Lung (tissue), 12 donors: ENCODE measurements around the gene LCLAT1. TPM values are rescaled to one million over a fixed set of nuclear protein-coding genes. Genes with fewer than 3 reads are reported as not detected.
A peak's percentile ranks its signal among the peaks of the same experiment; 100 is the strongest.

ENCODE experiments used
- ATAC-seq: fragments of 200-7000 bp; cut with Tn5 transposase; one replicate; pipeline ENCODE4 v1.9.1; 2020; ENCODE audit warnings: moderate number of reproducible peaks; ENCODE audit not compliant: insufficient read depth, low FRiP score
- DNase-seq, 3 donors: peaks; one replicate each; pipeline ENCODE4 v3.0.0-alpha.2; 2013 to 2017
- H3K27ac ChIP-seq, 2 donors: one replicate each; pipeline ENCODE4 v1.5.1; 2013; ENCODE audit warnings: mild to moderate bottlenecking in 2 of 2, moderate library complexity in 2 of 2, control low read depth in 1 of 2, inconsistent platforms in 1 of 2, low read depth in 1 of 2, low read length in 1 of 2
- H3K27me3 ChIP-seq, 3 donors: one replicate each; pipeline ENCODE4 v1.5.1; 2013; ENCODE audit warnings: low read length in 2 of 3; ENCODE audit not compliant: control insufficient read depth in 3 of 3, insufficient read depth in 3 of 3
- H3K36me3 ChIP-seq, 4 donors: one replicate each; pipeline ENCODE4 v1.5.1; 2013; ENCODE audit warnings: low read length in 4 of 4, mild to moderate bottlenecking in 1 of 4, moderate library complexity in 1 of 4; ENCODE audit not compliant: control insufficient read depth in 4 of 4, insufficient read depth in 4 of 4
- H3K4me1 ChIP-seq, 5 donors: one replicate each; pipeline ENCODE4 v1.5.1; 2013; ENCODE audit warnings: low read length in 5 of 5, mild to moderate bottlenecking in 2 of 5, moderate library complexity in 1 of 5; ENCODE audit not compliant: control insufficient read depth in 5 of 5, insufficient read depth in 5 of 5
- H3K4me3 ChIP-seq: one replicate; pipeline ENCODE4 v1.5.1; 2013; ENCODE audit warnings: mild to moderate bottlenecking, control low read depth, moderate library complexity
- H3K9ac ChIP-seq, 2 donors: one replicate each; pipeline ENCODE4 v1.5.1; 2013; ENCODE audit warnings: low read length in 2 of 2, control low read depth in 1 of 2; ENCODE audit not compliant: insufficient read depth in 1 of 2
- H3K9me3 ChIP-seq, 4 donors: one replicate each; pipeline ENCODE4 v1.5.1; 2013; ENCODE audit warnings: low read length in 3 of 4, mild to moderate bottlenecking in 1 of 4, moderate library complexity in 1 of 4; ENCODE audit not compliant: control insufficient read depth in 4 of 4, insufficient read depth in 3 of 4
- WGBS, 2 donors: extraction: QIAGEN DNeasy Blood & Tissue Kit; methylation state at CpG; one replicate each; pipeline ENCODE4 v1.1.7; 2013; 5-methylcytosine and 5-hydroxymethylcytosine counted together
- polyA plus RNA-seq, 2 donors: library from polyadenylated mRNA; stranded (reverse); fragments of 200-250 nt; gene quantifications; one replicate each; pipeline ENCODE4 v1.2.1, GENCODE V29; 2013
- total RNA-seq, 2 donors: library from RNA; depleted of rRNA in 1 of 2; stranded (reverse); fragments of >200 nt in 1 of 2; gene quantifications; one replicate each; pipeline ENCODE4 v1.2.1, GENCODE V29; 2014 to 2021
- TF ChIP-seq, protein P1 (sequence below): IDR thresholded peaks from 2 replicates; pipeline ENCODE4 v1.5.1; 2012; ENCODE audit warnings: mild to moderate bottlenecking; ENCODE audit errors: control extremely low read depth, extremely low read depth
- donor health status: control.
- donor health status: control.
- donor health status: Bipolar disorder and iron deficiency.
- donor health status: healthy.
- donor health status: DM: yes; HTN: yes; CAD: no.

LCLAT1 gene
- total and polyA plus RNA-seq, 4 donors: 2.4 to 24.2 (median 10.8) TPM

DNA sequence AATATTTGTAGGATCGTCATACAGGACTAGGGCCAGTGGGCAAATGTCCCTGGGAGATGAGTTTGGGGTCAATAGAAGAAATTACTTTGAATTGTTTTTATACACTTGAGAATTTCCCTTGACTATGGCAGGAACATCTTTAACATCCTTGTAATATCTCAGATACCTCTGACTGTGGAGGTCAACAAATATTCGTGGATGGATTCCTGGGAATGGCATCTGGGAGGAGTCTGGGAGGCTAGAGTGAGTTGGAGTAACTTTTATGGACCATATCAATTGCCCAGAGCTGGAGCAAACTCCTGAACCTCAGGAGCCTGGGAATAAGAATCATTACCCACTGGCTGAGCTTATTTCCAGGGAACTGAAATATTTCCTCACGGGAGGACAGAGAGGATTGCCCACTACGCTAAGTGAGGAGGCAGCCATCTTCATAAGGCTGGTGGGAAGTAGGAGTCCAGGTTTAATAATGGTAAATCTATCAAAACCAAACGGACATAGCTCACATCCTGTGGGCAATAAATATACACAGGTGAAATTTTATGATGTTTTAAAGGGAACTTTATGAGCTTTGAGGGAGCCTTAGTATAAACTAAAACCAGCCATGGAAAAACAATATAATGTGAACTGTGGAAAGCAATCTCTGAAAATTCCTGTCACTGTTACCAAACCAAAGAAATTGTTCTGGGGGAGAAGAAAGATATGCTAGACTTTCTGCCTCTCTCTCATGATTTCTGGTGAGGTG, 44.4 kb upstream of the LCLAT1 start:
- H3K4me3 ChIP-seq: no peak overlapping the region
- peaks cover 3 to 43% (median 8%) of the 10 kb centered on the region in 5 donors for H3K4me1 ChIP-seq
- H3K9me3 ChIP-seq: no peaks in the 10 kb centered on the region
- DNase-seq: no peak
- ATAC-seq: no peak
- H3K36me3 ChIP-seq: no peaks in the 10 kb centered on the region
- no peaks in the 10 kb centered on the region for H3K27me3 ChIP-seq
- TF ChIP-seq, protein P1, sequence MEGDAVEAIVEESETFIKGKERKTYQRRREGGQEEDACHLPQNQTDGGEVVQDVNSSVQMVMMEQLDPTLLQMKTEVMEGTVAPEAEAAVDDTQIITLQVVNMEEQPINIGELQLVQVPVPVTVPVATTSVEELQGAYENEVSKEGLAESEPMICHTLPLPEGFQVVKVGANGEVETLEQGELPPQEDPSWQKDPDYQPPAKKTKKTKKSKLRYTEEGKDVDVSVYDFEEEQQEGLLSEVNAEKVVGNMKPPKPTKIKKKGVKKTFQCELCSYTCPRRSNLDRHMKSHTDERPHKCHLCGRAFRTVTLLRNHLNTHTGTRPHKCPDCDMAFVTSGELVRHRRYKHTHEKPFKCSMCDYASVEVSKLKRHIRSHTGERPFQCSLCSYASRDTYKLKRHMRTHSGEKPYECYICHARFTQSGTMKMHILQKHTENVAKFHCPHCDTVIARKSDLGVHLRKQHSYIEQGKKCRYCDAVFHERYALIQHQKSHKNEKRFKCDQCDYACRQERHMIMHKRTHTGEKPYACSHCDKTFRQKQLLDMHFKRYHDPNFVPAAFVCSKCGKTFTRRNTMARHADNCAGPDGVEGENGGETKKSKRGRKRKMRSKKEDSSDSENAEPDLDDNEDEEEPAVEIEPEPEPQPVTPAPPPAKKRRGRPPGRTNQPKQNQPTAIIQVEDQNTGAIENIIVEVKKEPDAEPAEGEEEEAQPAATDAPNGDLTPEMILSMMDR: no peak
- WGBS, 2 donors: 75 to 82% methylated on average over 5 of the region's 5 CpGs
- H3K9ac ChIP-seq: no peak overlapping the region
- no peak overlapping the region for H3K27ac ChIP-seq

DNA sequence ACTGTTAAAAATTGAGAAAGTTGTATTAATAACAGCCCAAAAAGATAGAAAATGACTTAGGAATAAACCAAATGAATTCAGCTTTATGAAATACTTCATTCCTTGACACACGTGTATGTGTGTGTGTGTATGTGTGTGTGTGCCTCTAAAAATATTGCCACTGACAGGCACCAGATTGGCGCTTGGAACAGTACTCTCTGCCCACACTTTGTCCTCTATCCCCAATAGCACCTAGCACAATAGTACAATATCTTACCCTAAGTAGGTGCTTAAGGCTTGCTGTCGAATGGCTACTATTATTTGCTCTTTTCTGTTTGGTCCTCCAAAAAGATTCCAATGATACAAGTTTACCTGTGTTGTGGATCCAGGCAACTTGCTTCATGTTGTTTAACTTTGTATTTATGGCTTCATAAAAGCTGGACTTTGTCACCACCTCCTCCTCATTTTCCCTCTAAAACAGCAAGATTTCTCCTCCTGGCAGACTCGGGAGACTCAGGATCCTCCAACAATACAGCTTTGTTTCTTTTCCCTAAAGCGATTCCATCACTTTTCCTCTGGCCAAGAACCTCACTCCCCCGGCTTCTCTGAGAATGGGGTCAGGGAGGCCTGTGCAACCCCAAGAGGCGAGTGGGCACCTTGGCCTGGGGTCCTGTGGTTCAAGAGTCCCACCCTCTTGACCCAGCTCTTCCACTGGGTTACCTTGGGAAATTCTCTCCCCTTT, 43.3 kb upstream of the LCLAT1 start:
- no peak for ATAC-seq
- H3K27me3 ChIP-seq: no peaks in the 10 kb centered on the region
- H3K36me3 ChIP-seq: no peaks in the 10 kb centered on the region
- TF ChIP-seq, protein P1: no peak
- peaks cover 8 to 47% (median 20%) of the 10 kb centered on the region in 5 donors for H3K4me1 ChIP-seq
- no peak overlapping the region for H3K9ac ChIP-seq
- H3K4me3 ChIP-seq: no peak overlapping the region
- no peaks in the 10 kb centered on the region for H3K9me3 ChIP-seq
- DNase-seq: peak in 2 of 3 donors; percentile 45 to 70
- H3K27ac ChIP-seq: peak overlapping the region in 1 of 2 donors; percentile 5
- WGBS, 2 donors: 75 to 88% methylated on average over 7 of the region's 7 CpGs

DNA sequence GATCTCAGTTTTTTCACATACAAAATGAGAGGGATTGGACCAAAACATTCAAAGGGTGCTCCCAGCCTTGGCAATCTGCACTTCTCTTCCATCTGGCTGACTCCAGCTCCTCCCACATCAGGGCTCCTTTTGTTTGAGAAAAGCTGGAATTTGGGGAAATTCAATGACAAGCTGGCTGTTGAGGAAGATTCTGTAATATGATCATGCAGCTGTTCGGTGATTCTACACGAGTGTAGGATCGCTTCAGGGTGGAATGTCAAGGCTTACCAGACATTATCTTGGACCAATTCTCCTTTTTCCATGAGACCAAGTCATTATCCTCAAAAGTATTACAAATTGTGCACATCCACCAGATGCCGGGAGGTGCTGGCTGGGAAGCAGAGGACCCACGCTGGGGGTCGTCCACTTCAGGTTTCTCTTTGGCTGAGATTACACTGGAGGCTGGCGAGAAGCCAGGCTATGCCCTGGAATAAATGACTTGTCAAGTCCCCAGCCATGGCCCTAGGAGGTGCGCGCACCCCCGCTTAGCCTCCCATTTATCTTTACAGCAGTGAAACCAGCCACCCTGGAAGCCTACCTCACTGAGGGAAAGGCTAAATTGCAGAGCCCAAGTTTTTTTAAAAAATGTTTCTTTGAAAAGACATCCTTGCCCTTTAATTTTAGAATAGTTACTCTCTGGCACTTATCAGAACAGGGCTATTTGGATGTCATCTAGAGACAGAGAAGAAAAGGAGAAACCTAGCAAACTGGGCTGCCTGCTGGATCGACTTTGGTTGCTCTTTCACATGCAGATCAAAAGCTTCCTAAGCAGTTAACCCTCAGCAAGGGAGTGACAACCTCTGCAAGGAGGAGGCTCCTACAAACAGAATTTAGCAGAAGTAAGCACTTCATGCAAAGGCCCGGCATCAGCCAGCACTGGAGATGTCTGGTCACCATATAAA, 42.5 kb upstream of the LCLAT1 start:
- H3K27me3 ChIP-seq: no peaks in the 10 kb centered on the region
- H3K9me3 ChIP-seq: no peaks in the 10 kb centered on the region
- 68 to 79% methylated on average over 12 of the region's 12 CpGs for WGBS, 2 donors
- no peak overlapping the region for H3K9ac ChIP-seq
- H3K4me1 ChIP-seq: peaks cover 10 to 54% (median 25%) of the 10 kb centered on the region in 5 donors
- TF ChIP-seq, protein P1: no peak
- DNase-seq: peak; percentile 55 to 93 (median 88)
- peak overlapping the region in 1 of 2 donors; percentile 18 for H3K27ac ChIP-seq
- no peak for ATAC-seq
- no peak overlapping the region for H3K4me3 ChIP-seq
- no peaks in the 10 kb centered on the region for H3K36me3 ChIP-seq
